Keratinocyte (primary cell): Measurements from ENCODE around the gene FAM20B.

ENCODE experiments used
- CTCF ChIP-seq, 3 experiments: IDR thresholded peaks in 1 of 3; conservative IDR thresholded peaks in 1 of 3; optimal IDR thresholded peaks in 1 of 3; 2 replicates in 2 of 3; 3 replicates in 1 of 3; pipeline versions ENCODE3 to v1.5.1; 2011; ENCODE audit warnings: low read length in 3 of 3, mild to moderate bottlenecking in 3 of 3, moderate library complexity in 2 of 3, control low read depth in 1 of 3, inconsistent platforms in 1 of 3; ENCODE audit not compliant: insufficient read depth in 2 of 3; ENCODE audit errors: extremely low read depth in 1 of 3
- EZH2 ChIP-seq: IDR thresholded peaks from one replicate; pipeline ENCODE4 v1.6.1; 2012; ENCODE audit warnings: inconsistent platforms, mild to moderate bottlenecking, low read length, moderate library complexity

GRCh38 chr1:179031855-179032513 is 6.3 kb downstream of the FAM20B start:
- TF ChIP-seq CTCF (optimal IDR thresholded peaks at IDR 0.05 in 1 of 3, IDR thresholded peaks at IDR 0.05 in 1 of 3, conservative IDR thresholded peaks at IDR 0.05 in 1 of 3; ENCODE audit: extremely low read depth in 1 of 3, insufficient read depth in 2 of 3, low read length in 3 of 3) (no peak), EZH2 (no peak)
